PC-3 (cell line): ENCODE measurements around the gene ATP2B3. TPM values are rescaled to one million over a fixed set of nuclear protein-coding genes. Genes with fewer than 3 reads are reported as not detected.

Experiments used
- ATAC-seq: fragments of 200-7000 bp; cut with Tn5 transposase; 2 replicates; pipeline ENCODE4 v1.9.1; 2020; ENCODE audit warnings: mild to moderate bottlenecking, moderate library complexity
- BruUV-seq: library from RNA; stranded (reverse); fragments of 400-500 nt; replicated peaks from 2 replicates; lab custom pipeline; 2021; lab: Mats Ljungman, UMichigan
- CTCF ChIA-PET: fragments of 300-600 bp; sonication (Branson Sonifier 250); formaldehyde crosslinking; loops from one replicate; lab custom pipeline; 2022; ENCODE audit warnings: antibody characterized with exemption; lab: Charles Lee
- POLR2A ChIA-PET: fragments of 300-600 bp; sonication (Branson Sonifier 250); formaldehyde crosslinking; loops from one replicate; lab custom pipeline; 2022; ENCODE audit warnings: antibody characterized with exemption; ENCODE audit not compliant: unreplicated experiment; lab: Charles Lee
- DNase-seq: peaks from one replicate; pipeline ENCODE4 v3.0.0-alpha.2; 2015
- H2AFZ ChIP-seq: fragments of 300-600 bp; sonication (generic); 2 replicates; pipeline ENCODE4 v1.6.0; 2016; ENCODE audit warnings: antibody characterized with exemption, low read length
- H3F3A ChIP-seq: fragments of 300-600 bp; sonication (generic); one replicate; pipeline ENCODE4 v1.6.0; 2017; ENCODE audit warnings: antibody characterized with exemption, low read length, control low read depth, mild to moderate bottlenecking; ENCODE audit not compliant: unreplicated experiment
- H3K27ac ChIP-seq: fragments of 300-600 bp; sonication (generic); 2 replicates; pipeline ENCODE4 v1.5.1; 2016; ENCODE audit warnings: mild to moderate bottlenecking, low read length
- H3K27me3 ChIP-seq: fragments of 300-600 bp; sonication (generic); 2 replicates; pipeline ENCODE4 v1.6.1; 2016; ENCODE audit warnings: low read length, mixed read lengths
- H3K36me3 ChIP-seq: fragments of 300-600 bp; sonication (generic); 2 replicates; pipeline ENCODE4 v1.6.1; 2016; ENCODE audit warnings: low read depth, mixed run types, low read length, mixed read lengths
- H3K4me1 ChIP-seq: fragments of 300-600 bp; sonication (generic); 2 replicates; pipeline ENCODE4 v1.5.1; 2016; ENCODE audit warnings: low read length; ENCODE audit not compliant: insufficient read depth
- H3K4me2 ChIP-seq: fragments of 300-600 bp; sonication (generic); 2 replicates; pipeline ENCODE4 v1.6.0; 2016; ENCODE audit warnings: low read length
- H3K4me3 ChIP-seq: fragments of 300-600 bp; sonication (generic); 2 replicates; pipeline ENCODE4 v1.5.1; 2016; ENCODE audit warnings: mild to moderate bottlenecking, low read length, mixed read lengths
- H3K79me2 ChIP-seq: fragments of 300-600 bp; sonication (generic); 2 replicates; pipeline ENCODE4 v1.6.1; 2017; ENCODE audit warnings: low read length, mixed read lengths
- H3K9ac ChIP-seq: fragments of 300-600 bp; sonication (generic); 2 replicates; pipeline ENCODE4 v1.6.0; 2016; ENCODE audit warnings: mild to moderate bottlenecking, low read length
- H3K9me2 ChIP-seq: fragments of 300-600 bp; sonication (generic); replicated peaks from 2 replicates; pipeline ENCODE4 v1.6.1; 2016; ENCODE audit warnings: mixed run types, low read length, mixed read lengths
- H3K9me3 ChIP-seq: fragments of 300-600 bp; sonication (generic); 2 replicates; pipeline ENCODE4 v1.6.1; 2016; ENCODE audit warnings: low read length, mixed read lengths
- H4K20me1 ChIP-seq: fragments of 300-600 bp; sonication (generic); 2 replicates; pipeline ENCODE4 v1.6.1; 2016; ENCODE audit warnings: low read length, mixed read lengths
- CTCF ChIP-seq: fragments of 300-600 bp; sonication (generic); conservative IDR thresholded peaks from 2 replicates; pipeline ENCODE4 v1.5.1; 2017; ENCODE audit warnings: antibody characterized with exemption, low read depth, mild to moderate bottlenecking, low read length
- EZH2 ChIP-seq: fragments of 300-600 bp; sonication (generic); IDR thresholded peaks from one replicate; pipeline ENCODE4 v1.6.1; 2017; ENCODE audit warnings: antibody characterized with exemption, mild to moderate bottlenecking, low read length; ENCODE audit not compliant: unreplicated experiment
- EZH2phosphoT487 ChIP-seq: fragments of 300-600 bp; sonication (generic); IDR thresholded peaks from 2 replicates; pipeline ENCODE4 v1.6.1; 2018; ENCODE audit warnings: mild to moderate bottlenecking, antibody characterized with exemption, low read length, borderline replicate concordance
- intact Hi-C: fragments of 100-400 bp; cut with micrococcal nuclease; formaldehyde crosslinking; loops from 2 replicates; pipeline ENCODE4 v1.9.0; 2023
- total RNA-seq: library from RNA; depleted of rRNA; stranded (reverse); fragments of >200 nt; gene quantifications from 2 replicates; pipeline ENCODE4 v1.2.3, GENCODE V29; 2014

Gene ATP2B3
- total RNA-seq, 1 experiment from 2014 or later, result not detected

GRCh38 chrX:153596981-153597750 is 79.7 kb downstream of the ATP2B3 start:
- intact Hi-C loops, result no loop called here
- CTCF ChIA-PET, result no interaction called here
- Histone ChIP-seq H3K79me2 (peaks cover 33% of the 10 kb centered on the region), H3K4me2 (peak overlapping the region; percentile 92), H3K9ac (no peak overlapping the region), H3K4me1 (peaks cover 6% of the 10 kb centered on the region; the same call in 1 of the 2 replicates), H4K20me1 (peaks cover 23% of the 10 kb centered on the region), H2AFZ (no peak overlapping the region), H3K36me3 (no peaks in the 10 kb centered on the region; the same call in 1 of the 2 replicates), H3K4me3 (peak overlapping the region; percentile 89), H3K9me2 (no peaks in the 10 kb centered on the region), H3K9me3 (no peaks in the 10 kb centered on the region), H3K27ac (no peak overlapping the region), H3K27me3 (no peaks in the 10 kb centered on the region), H3F3A (no peaks in the 10 kb centered on the region)
- POLR2A ChIA-PET, result no interaction called here
- BruUV-seq, result no TSS peak
- ATAC-seq (no peak), DNase-seq (no peak)
- TF ChIP-seq EZH2phosphoT487 (no peak), CTCF (no peak), EZH2 (no peak)

- no peaks in the 10 kb centered on the region for H3K27me3 ChIP-seq
- no peaks in the 10 kb centered on the region; the same call in 1 of the 2 replicates for H3K36me3 ChIP-seq
- H3K4me3 ChIP-seq, result peak within 1 kb of the TSS; percentile 89
- peaks cover 33% of the 10 kb centered on the region for H3K79me2 ChIP-seq
- H2AFZ ChIP-seq, result peak within 1 kb of the TSS; percentile 95
- H4K20me1 ChIP-seq, result peaks cover 23% of the 10 kb centered on the region
- DNase-seq (peak; percentile 15), ATAC-seq (peak; percentile 66)
- no peaks in the 10 kb centered on the region for H3K9me3 ChIP-seq
- no peak for TF ChIP-seq CTCF
- TF ChIP-seq EZH2phosphoT487, result no peak
- no peak for TF ChIP-seq EZH2
- CTCF ChIA-PET, result interaction anchor here (1.3 kb wide), 1 partner anchor 69 kb away, joined by 5 read pairs; no protein-coding TSS in a partner anchor
- H3K27ac ChIP-seq, result no peak within 1 kb of the TSS
- no peaks in the 10 kb centered on the region for H3F3A ChIP-seq
- H3K9me2 ChIP-seq, result no peaks in the 10 kb centered on the region
- peak within 1 kb of the TSS; percentile 96 for H3K4me2 ChIP-seq
- peak within 1 kb of the TSS; percentile 84 for H3K9ac ChIP-seq
- BruUV-seq, result no TSS peak
- intact Hi-C loops, result no loop called here
- peaks cover 6% of the 10 kb centered on the region; the same call in 1 of the 2 replicates for H3K4me1 ChIP-seq
- POLR2A ChIA-PET, result no interaction called here
Measured at GRCh38 chrX:153598541-153599191, 81.2 kb downstream of the ATP2B3 start, which contains the start of gene CCNQ. Gene CCNQ (minus strand): TSS chrX:153599139. CDS start chrX:153599073, 66 bp downstream.
